HepG2 (cell line): ENCODE data around the gene CTDSP1. TPM values are rescaled to one million over a fixed set of nuclear protein-coding genes. Genes with fewer than 3 reads are reported as not detected.

Experiments used
- ATF1 ChIP-seq: IDR thresholded peaks from 2 replicates; pipeline ENCODE4 v1.6.1; 2016; ENCODE audit warnings: mild to moderate bottlenecking, control low read depth
- BCL6 ChIP-seq: IDR thresholded peaks from 2 replicates; pipeline ENCODE4 v1.6.1; 2016; ENCODE audit warnings: missing genetic modification reagents, missing compliant biosample characterization
- BRD4 ChIP-seq: sonication (generic); formaldehyde crosslinking; IDR thresholded peaks from 2 replicates; pipeline ENCODE4 v1.4.0; 2020; ENCODE audit warnings: missing genetic modification reagents
- CBFB ChIP-seq: sonication (generic); formaldehyde crosslinking; IDR thresholded peaks from 2 replicates; pipeline ENCODE4 v1.4.0; 2020; ENCODE audit warnings: missing genetic modification reagents
- ERF ChIP-seq: IDR thresholded peaks from 2 replicates; pipeline ENCODE4 v1.6.1; 2018; ENCODE audit warnings: missing biosample characterization, missing genetic modification reagents
- GABPB1 ChIP-seq: IDR thresholded peaks from 2 replicates; pipeline ENCODE4 v1.6.1; 2016; ENCODE audit warnings: mild to moderate bottlenecking, missing genetic modification reagents, moderate library complexity, missing compliant biosample characterization
- HHEX ChIP-seq: IDR thresholded peaks from 2 replicates; pipeline ENCODE4 v1.6.1; 2016; ENCODE audit warnings: control low read depth
- HOXD1 ChIP-seq: sonication (generic); formaldehyde crosslinking; IDR thresholded peaks from 2 replicates; pipeline ENCODE4 v1.5.0; 2020; ENCODE audit warnings: missing genetic modification reagents
- NR2F6 ChIP-seq, 2 experiments: IDR thresholded peaks; 2 replicates each; pipeline ENCODE4 v1.6.1; 2016; ENCODE audit warnings: antibody characterized with exemption in 1 of 2, mild to moderate bottlenecking in 1 of 2
- PAX8 ChIP-seq: sonication (generic); formaldehyde crosslinking; IDR thresholded peaks from 2 replicates; pipeline ENCODE4 v1.8.0; 2022; ENCODE audit warnings: mild to moderate bottlenecking, missing genetic modification reagents, borderline replicate concordance
- RBAK ChIP-seq: sonication (generic); formaldehyde crosslinking; IDR thresholded peaks from 2 replicates; pipeline ENCODE4 v1.5.1; 2020; ENCODE audit warnings: mild to moderate bottlenecking, missing genetic modification reagents
- RFX5 ChIP-seq: IDR thresholded peaks from 2 replicates; pipeline ENCODE4 v1.6.1; 2011; ENCODE audit warnings: low read depth, low read length, improper control_type of control experiment
- RFXAP ChIP-seq: sonication (generic); formaldehyde crosslinking; IDR thresholded peaks from 2 replicates; pipeline ENCODE4 v1.4.0; 2020; ENCODE audit warnings: missing genetic modification reagents, borderline replicate concordance
- SMARCC2 ChIP-seq: fragments of 450-650 bp; IDR thresholded peaks from 2 replicates; pipeline ENCODE4 v1.6.1; 2017; ENCODE audit warnings: antibody characterized with exemption, mild to moderate bottlenecking
- SRSF9 ChIP-seq: fragments of 200-400 bp; formaldehyde crosslinking; IDR thresholded peaks from 2 replicates; pipeline ENCODE4 v1.6.1; 2018; ENCODE audit warnings: borderline replicate concordance, mild to moderate bottlenecking, low read depth, low read length; ENCODE audit not compliant: insufficient read depth, poor library complexity, severe bottlenecking
- ZC3H4 ChIP-seq: sonication (generic); formaldehyde crosslinking; IDR thresholded peaks from 2 replicates; pipeline ENCODE4 v1.4.0; 2020; ENCODE audit warnings: missing genetic modification reagents, borderline replicate concordance
- ZMYM4 ChIP-seq: sonication (generic); formaldehyde crosslinking; IDR thresholded peaks from 2 replicates; pipeline ENCODE4 v1.8.1; 2023; ENCODE audit warnings: mild to moderate bottlenecking, missing genetic modification reagents
- ZNF572 ChIP-seq: sonication (generic); formaldehyde crosslinking; IDR thresholded peaks from 2 replicates; pipeline ENCODE4 v1.5.1; 2020; ENCODE audit warnings: mild to moderate bottlenecking, missing genetic modification reagents
- polyA plus RNA-seq, 8 experiments: library from polyadenylated mRNA; depleted of rRNA in 3 of 8; stranded (reverse) in 7 of 8; unstranded in 1 of 8; fragments of >200 nt; fragmentation: Illumina TruSeq in 4 of 8; extraction: Trizol in 4 of 8; gene quantifications; 2 replicates each; pipeline versions ENCODE4 v1.2.1 to v1.2.3, GENCODE V29; 2011 to 2016; ENCODE audit warnings: low read depth in 4 of 8, missing spikeins in 1 of 8, mixed read lengths in 1 of 8; ENCODE audit not compliant: insufficient read depth in 1 of 8
- total RNA-seq, 5 experiments: library from RNA; depleted of rRNA; stranded (reverse); fragments of >200 nt; fragmentation: Illumina TruSeq; extraction: Trizol; gene quantifications; 2 replicates each; pipeline ENCODE4 v1.2.3, GENCODE V29; 2016; ENCODE audit warnings: low read depth in 1 of 5
- TF ChIP-seq, protein P1 (sequence below): sonication (generic); formaldehyde crosslinking; IDR thresholded peaks from 2 replicates; pipeline ENCODE4 v1.5.0; 2020; ENCODE audit warnings: mild to moderate bottlenecking, missing genetic modification reagents
- TF ChIP-seq, protein P2 (sequence below): IDR thresholded peaks from 2 replicates; pipeline ENCODE4 v1.6.1; 2016; ENCODE audit warnings: low read depth, control low read depth
- TF ChIP-seq, protein P3 (sequence below): sonication (generic); formaldehyde crosslinking; IDR thresholded peaks from 2 replicates; pipeline ENCODE4 v1.5.1; 2020; ENCODE audit warnings: missing genetic modification reagents, mild to moderate bottlenecking, borderline replicate concordance
- TF ChIP-seq, protein P4 (sequence below): sonication (generic); formaldehyde crosslinking; IDR thresholded peaks from 2 replicates; pipeline ENCODE4 v1.9.0; 2021; ENCODE audit warnings: missing genetic modification reagents, mild to moderate bottlenecking, borderline replicate concordance
- TF ChIP-seq, protein P5 (sequence below): sonication (generic); formaldehyde crosslinking; IDR thresholded peaks from 2 replicates; pipeline ENCODE4 v1.5.1; 2020; ENCODE audit warnings: mild to moderate bottlenecking, missing genetic modification reagents

The CTDSP1 gene
- total and polyA plus RNA-seq, 2 of the 13 experiments (the other 11 are each of a cell fraction or from before 2014, with no cell fraction given), result 91.0 to 268 TPM

DNA sequence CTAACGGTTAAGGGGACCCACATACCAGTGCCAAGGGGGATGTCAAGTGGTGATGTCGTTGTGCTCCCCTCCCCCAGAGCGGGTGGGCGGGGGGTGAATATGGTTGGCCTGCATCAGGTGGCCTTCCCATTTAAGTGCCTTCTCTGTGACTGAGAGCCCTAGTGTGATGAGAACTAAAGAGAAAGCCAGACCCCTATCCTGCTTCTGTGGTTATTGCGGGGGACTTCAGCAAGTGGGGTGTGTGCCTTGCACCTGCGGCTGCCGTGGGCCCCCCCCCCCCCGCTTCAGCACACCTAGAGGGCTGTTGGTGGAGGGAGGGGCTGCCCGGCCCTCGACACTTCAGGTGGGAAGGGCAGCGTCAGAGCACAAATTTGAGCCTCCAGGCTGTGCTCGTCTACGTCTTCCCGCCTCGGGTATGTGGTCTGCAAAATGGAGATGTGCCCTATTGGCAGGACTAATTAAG is 6.1 kb downstream of the CTDSP1 start (continued):
- TF ChIP-seq, protein P1, sequence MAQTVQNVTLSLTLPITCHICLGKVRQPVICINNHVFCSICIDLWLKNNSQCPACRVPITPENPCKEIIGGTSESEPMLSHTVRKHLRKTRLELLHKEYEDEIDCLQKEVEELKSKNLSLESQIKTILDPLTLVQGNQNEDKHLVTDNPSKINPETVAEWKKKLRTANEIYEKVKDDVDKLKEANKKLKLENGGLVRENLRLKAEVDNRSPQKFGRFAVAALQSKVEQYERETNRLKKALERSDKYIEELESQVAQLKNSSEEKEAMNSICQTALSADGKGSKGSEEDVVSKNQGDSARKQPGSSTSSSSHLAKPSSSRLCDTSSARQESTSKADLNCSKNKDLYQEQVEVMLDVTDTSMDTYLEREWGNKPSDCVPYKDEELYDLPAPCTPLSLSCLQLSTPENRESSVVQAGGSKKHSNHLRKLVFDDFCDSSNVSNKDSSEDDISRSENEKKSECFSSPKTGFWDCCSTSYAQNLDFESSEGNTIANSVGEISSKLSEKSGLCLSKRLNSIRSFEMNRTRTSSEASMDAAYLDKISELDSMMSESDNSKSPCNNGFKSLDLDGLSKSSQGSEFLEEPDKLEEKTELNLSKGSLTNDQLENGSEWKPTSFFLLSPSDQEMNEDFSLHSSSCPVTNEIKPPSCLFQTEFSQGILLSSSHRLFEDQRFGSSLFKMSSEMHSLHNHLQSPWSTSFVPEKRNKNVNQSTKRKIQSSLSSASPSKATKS, result no peak
- TF ChIP-seq PAX8 (CRISPR knock-in tag), result no peak
- no peak for TF ChIP-seq RFXAP (CRISPR knock-in tag)
- no peak; the same call in 1 of the 2 replicates for TF ChIP-seq BCL6
- peak; percentile 81 for TF ChIP-seq ZNF572 (CRISPR knock-in tag)
- TF ChIP-seq, protein P2, sequence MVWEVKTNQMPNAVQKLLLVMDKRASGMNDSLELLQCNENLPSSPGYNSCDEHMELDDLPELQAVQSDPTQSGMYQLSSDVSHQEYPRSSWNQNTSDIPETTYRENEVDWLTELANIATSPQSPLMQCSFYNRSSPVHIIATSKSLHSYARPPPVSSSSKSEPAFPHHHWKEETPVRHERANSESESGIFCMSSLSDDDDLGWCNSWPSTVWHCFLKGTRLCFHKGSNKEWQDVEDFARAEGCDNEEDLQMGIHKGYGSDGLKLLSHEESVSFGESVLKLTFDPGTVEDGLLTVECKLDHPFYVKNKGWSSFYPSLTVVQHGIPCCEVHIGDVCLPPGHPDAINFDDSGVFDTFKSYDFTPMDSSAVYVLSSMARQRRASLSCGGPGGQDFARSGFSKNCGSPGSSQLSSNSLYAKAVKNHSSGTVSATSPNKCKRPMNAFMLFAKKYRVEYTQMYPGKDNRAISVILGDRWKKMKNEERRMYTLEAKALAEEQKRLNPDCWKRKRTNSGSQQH (CRISPR knock-in tag), result no peak
- TF ChIP-seq, protein P3, sequence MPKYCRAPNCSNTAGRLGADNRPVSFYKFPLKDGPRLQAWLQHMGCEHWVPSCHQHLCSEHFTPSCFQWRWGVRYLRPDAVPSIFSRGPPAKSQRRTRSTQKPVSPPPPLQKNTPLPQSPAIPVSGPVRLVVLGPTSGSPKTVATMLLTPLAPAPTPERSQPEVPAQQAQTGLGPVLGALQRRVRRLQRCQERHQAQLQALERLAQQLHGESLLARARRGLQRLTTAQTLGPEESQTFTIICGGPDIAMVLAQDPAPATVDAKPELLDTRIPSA (CRISPR knock-in tag), result no peak
- no peak for TF ChIP-seq SMARCC2
- no peak for TF ChIP-seq ATF1 (CRISPR knock-in tag)
- TF ChIP-seq HHEX (CRISPR knock-in tag), result no peak
- no peak for TF ChIP-seq CBFB
- TF ChIP-seq BRD4 (CRISPR knock-in tag), result no peak
- TF ChIP-seq, protein P4, sequence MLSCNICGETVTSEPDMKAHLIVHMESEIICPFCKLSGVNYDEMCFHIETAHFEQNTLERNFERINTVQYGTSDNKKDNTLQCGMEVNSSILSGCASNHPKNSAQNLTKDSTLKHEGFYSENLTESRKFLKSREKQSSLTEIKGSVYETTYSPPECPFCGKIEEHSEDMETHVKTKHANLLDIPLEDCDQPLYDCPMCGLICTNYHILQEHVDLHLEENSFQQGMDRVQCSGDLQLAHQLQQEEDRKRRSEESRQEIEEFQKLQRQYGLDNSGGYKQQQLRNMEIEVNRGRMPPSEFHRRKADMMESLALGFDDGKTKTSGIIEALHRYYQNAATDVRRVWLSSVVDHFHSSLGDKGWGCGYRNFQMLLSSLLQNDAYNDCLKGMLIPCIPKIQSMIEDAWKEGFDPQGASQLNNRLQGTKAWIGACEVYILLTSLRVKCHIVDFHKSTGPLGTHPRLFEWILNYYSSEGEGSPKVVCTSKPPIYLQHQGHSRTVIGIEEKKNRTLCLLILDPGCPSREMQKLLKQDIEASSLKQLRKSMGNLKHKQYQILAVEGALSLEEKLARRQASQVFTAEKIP (CRISPR knock-in tag), result no peak
- TF ChIP-seq GABPB1 (CRISPR knock-in tag), result no peak
- no peak for TF ChIP-seq RFX5
- TF ChIP-seq SRSF9, result no peak
- TF ChIP-seq ERF (CRISPR knock-in tag), result no peak
- TF ChIP-seq, protein P5, sequence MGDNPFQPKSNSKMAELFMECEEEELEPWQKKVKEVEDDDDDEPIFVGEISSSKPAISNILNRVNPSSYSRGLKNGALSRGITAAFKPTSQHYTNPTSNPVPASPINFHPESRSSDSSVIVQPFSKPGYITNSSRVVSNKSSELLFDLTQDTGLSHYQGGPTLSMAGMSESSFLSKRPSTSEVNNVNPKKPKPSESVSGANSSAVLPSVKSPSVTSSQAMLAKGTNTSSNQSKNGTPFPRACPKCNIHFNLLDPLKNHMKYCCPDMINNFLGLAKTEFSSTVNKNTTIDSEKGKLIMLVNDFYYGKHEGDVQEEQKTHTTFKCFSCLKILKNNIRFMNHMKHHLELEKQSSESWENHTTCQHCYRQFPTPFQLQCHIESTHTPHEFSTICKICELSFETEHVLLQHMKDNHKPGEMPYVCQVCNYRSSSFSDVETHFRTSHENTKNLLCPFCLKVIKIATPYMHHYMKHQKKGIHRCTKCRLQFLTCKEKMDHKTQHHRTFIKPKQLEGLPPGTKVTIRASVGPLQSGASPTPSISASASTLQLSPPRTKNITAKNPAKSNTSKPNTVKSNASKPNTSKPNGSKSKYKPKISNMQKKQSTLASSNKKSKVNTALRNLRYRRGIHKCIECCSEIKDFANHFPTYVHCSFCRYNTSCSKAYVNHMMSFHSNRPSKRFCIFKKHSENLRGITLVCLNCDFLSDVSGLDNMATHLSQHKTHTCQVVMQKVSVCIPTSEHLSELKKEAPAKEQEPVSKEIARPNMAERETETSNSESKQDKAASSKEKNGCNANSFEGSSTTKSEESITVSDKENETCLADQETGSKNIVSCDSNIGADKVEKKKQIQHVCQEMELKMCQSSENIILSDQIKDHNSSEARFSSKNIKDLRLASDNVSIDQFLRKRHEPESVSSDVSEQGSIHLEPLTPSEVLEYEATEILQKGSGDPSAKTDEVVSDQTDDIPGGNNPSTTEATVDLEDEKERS (CRISPR knock-in tag), result peak; percentile 17; the same call in 1 of the 2 replicates
- peak; percentile 50; the same call in 1 of the 2 replicates for TF ChIP-seq HOXD1 (CRISPR knock-in tag)
- TF ChIP-seq RBAK (CRISPR knock-in tag), result 0 out of 2 replicates have a peak, but pooled peaks have one; percentile 45
- no peak for TF ChIP-seq ZMYM4
- TF ChIP-seq NR2F6 (IDR thresholded peaks at IDR 0.05), result no peak; the same call in 1 of the 2 replicates
- no peak; the same call in 1 of the 2 replicates for TF ChIP-seq NR2F6 (CRISPR knock-in tag; IDR thresholded peaks at IDR 0.05)
- TF ChIP-seq ZC3H4 (CRISPR knock-in tag), result peak; percentile 56; the same call in 1 of the 2 replicates
